ENCODE results near the gene DDX41. TPM values are rescaled to one million over a fixed set of nuclear protein-coding genes. Genes with fewer than 3 reads are reported as not detected.

Gene DDX41
- total and polyA plus RNA-seq, 8 donors = 54.9 to 263 (median 82.0) TPM

DNA sequence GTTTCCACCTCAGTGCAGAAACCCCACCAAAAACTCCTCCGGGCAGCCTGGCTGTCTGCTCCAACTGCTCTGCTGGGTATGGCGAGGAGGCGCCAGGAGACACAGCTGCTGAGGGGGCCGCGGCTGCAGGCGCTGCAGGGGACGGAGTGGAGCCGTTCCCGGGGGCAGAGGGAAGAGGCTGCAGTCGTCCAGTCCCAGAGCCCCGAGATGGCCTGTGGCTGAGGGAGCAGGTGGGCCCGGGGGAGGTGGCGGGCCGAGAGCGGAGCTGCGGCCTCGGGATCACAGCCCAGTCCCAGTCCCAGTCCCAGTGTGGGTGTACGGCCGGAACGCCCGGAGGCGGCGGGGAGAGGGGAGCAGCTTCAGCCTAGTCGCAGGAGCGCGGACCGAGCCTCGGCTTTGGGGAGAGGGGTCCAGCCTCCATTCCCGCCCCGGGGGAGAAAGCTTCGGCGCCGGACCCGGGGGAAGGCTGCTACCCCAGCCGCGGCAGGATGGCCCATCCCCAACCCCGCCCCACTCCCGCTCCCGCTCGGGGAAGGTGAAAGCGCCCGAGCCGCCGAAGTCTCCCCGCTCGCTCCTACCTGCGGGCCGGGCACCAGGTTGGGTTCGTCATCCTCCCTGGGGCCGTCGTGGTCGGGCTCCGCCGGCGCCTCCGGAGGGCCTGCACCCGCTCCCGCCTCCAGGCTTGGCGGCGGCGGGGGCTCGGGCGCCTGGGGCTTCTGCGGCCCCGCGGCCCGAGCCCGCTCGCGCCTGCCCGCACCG lies 37.1 kb upstream of the DDX41 start:
- intact Hi-C loops (cut with DNase I; ENCODE audit: low total_unique reads) = no loop called here
- 0 to 1% (median 1%) methylated on average over 9 to 72 of the region's 72 CpGs for WGBS, 5 donors

DNA sequence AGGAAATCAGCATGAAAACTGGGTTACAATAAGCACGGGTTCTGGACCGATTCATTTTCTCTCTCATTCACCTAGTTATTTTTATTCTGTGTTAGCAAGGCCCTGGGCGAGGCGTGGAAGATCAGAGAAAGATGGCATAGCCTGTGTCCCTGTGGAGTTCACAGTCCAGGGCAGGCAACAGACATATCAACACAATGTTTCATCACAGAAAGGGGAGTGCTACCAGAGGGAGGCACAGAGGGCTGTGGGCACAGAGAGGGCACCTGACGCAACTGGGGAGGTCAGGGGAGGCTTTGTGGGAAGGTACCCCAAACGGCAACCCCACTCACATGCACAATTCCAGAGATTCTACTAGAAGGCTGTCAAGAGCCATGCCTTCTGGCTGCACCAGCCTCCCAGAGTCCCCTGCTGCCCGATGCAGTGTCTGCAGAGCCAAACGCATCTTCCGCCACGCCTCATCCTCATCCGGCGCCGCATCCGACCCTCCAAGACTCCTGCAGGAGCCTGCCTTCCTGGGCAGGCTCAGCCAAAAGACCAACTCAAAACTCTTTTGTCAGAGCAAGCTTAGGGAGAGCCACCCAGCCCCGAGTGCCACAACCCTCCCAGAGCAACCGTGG lies 36.2 kb upstream of the DDX41 start:
- no peak for DNase-seq
- H3K4me1 ChIP-seq = peaks cover 27 to 62% (median 43%) of the 10 kb centered on the region in 4 donors
- peak overlapping the region; percentile 86 to 100 (median 94) for H3K4me3 ChIP-seq
- no peaks in the 10 kb centered on the region for H3K27me3 ChIP-seq
- no peak for TF ChIP-seq POLR2A (IDR thresholded peaks at IDR 0.05)
- TF ChIP-seq EP300 (IDR thresholded peaks at IDR 0.05) = no peak
- TF ChIP-seq POLR2AphosphoS5 (IDR thresholded peaks at IDR 0.05) = no peak
- TF ChIP-seq, protein P1, sequence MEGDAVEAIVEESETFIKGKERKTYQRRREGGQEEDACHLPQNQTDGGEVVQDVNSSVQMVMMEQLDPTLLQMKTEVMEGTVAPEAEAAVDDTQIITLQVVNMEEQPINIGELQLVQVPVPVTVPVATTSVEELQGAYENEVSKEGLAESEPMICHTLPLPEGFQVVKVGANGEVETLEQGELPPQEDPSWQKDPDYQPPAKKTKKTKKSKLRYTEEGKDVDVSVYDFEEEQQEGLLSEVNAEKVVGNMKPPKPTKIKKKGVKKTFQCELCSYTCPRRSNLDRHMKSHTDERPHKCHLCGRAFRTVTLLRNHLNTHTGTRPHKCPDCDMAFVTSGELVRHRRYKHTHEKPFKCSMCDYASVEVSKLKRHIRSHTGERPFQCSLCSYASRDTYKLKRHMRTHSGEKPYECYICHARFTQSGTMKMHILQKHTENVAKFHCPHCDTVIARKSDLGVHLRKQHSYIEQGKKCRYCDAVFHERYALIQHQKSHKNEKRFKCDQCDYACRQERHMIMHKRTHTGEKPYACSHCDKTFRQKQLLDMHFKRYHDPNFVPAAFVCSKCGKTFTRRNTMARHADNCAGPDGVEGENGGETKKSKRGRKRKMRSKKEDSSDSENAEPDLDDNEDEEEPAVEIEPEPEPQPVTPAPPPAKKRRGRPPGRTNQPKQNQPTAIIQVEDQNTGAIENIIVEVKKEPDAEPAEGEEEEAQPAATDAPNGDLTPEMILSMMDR (IDR thresholded peaks at IDR 0.05) = no peak
- peak overlapping the region in 3 of 5 donors; percentile 81 to 93 (median 88) for H3K27ac ChIP-seq
- H3K9me3 ChIP-seq = no peaks in the 10 kb centered on the region
- WGBS, 5 donors = 36 to 60% (median 38%) methylated on average over 13 to 16 of the region's 16 CpGs
- H3K36me3 ChIP-seq = peaks cover 5 to 18% (median 9%) of the 10 kb centered on the region in 4 donors
- intact Hi-C loops (cut with DNase I; ENCODE audit: low total_unique reads) = no loop called here

More for the DNA sequence above, 37.1 kb upstream of the DDX41 start:
- Histone ChIP-seq H3K27ac (peak overlapping the region; percentile 78 to 93 (median 83)), H3K27me3 (no peaks in the 10 kb centered on the region), H3K9me3 (no peaks in the 10 kb centered on the region), H3K36me3 (peaks cover 5 to 18% (median 9%) of the 10 kb centered on the region in 4 donors), H3K4me3 (peak overlapping the region; percentile 86 to 100 (median 94)), H3K4me1 (peaks cover 19 to 53% (median 39%) of the 10 kb centered on the region in 4 donors)
- TF ChIP-seq, protein P1 (IDR thresholded peaks at IDR 0.05) = no peak
- TF ChIP-seq POLR2A (IDR thresholded peaks at IDR 0.05) = no peak
- DNase-seq = peak; percentile 56 to 69

DNA sequence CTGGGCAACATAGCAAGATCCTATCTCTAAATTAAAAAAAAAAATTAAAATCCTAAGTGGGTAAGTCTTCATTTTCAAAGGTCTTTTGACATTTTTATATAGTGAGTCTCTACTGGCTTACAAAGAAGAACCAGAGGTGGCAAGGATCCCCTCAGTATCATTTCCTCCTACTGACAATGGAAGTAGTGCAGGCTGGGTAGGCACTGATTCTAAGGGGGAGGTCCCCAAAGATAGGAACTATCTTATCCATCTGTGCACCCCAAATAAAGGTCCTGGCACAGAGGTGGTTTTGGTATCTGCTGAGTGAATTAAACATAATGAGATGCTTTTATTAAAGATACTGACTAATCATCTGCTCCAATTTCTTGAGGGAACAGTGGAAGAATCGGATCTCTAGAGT lies 33.4 kb upstream of the DDX41 start:
- no peaks in the 10 kb centered on the region for H3K27me3 ChIP-seq
- peaks cover 33 to 81% (median 59%) of the 10 kb centered on the region in 4 donors for H3K4me1 ChIP-seq
- 75 to 93% (median 86%) methylated on average over 1 of the region's 1 CpG for WGBS, 5 donors
- DNase-seq = no peak
- H3K27ac ChIP-seq = no peak overlapping the region
- intact Hi-C loops (cut with DNase I; ENCODE audit: low total_unique reads) = no loop called here
- H3K9me3 ChIP-seq = no peaks in the 10 kb centered on the region
- TF ChIP-seq, protein P1 (IDR thresholded peaks at IDR 0.05) = no peak
- TF ChIP-seq POLR2AphosphoS5 (IDR thresholded peaks at IDR 0.05) = no peak
- TF ChIP-seq POLR2A (IDR thresholded peaks at IDR 0.05) = no peak
- no peak for TF ChIP-seq EP300 (IDR thresholded peaks at IDR 0.05)
- peaks cover 5 to 18% (median 9%) of the 10 kb centered on the region in 4 donors for H3K36me3 ChIP-seq
- no peak overlapping the region for H3K4me3 ChIP-seq

DNA sequence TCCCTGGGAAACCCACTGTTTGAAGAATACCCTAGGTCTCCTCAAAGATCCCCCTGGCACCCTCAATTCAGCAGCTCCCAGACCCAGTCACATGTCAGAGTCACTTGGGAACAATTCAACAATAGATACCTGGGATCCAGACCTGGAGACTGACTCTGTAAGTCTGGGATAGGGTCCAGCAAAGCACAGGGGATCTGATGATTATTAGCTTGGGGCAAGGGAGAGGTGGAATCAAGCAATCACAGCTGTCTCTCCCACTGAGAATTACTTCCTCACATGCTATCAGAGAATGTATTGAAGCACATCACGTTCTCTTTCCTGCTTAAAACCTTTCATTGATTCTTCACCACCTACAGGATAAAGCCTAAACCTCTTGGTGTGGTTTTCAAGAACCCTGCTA lies 31.7 kb upstream of the DDX41 start:
- WGBS, 5 donors = 38 to 62% (median 50%) methylated on average over 1 of the region's 1 CpG
- no peak for TF ChIP-seq EP300 (IDR thresholded peaks at IDR 0.05)
- no peak for TF ChIP-seq POLR2A (IDR thresholded peaks at IDR 0.05)
- no peak for TF ChIP-seq POLR2AphosphoS5 (IDR thresholded peaks at IDR 0.05)
- TF ChIP-seq, protein P1 (IDR thresholded peaks at IDR 0.05) = no peak
- peaks cover 30 to 86% (median 56%) of the 10 kb centered on the region in 4 donors for H3K4me1 ChIP-seq
- H3K9me3 ChIP-seq = no peaks in the 10 kb centered on the region
- H3K27me3 ChIP-seq = no peaks in the 10 kb centered on the region
- intact Hi-C loops (cut with DNase I; ENCODE audit: low total_unique reads) = no loop called here
- no peak overlapping the region for H3K4me3 ChIP-seq
- H3K27ac ChIP-seq = peak overlapping the region in 3 of 5 donors; percentile 10 to 46 (median 32)
- no peak for DNase-seq
- peaks cover 5 to 18% (median 9%) of the 10 kb centered on the region in 4 donors for H3K36me3 ChIP-seq
